CD4-positive, alpha-beta T cell treated with Interleukin-1 beta for 1 hour (primary cell): ENCODE data around the gene CSMD2.

Experiments used
- DNase-seq, 2 donors: peaks; one replicate each; pipeline ENCODE4 v3.0.0-alpha.2; 2020 to 2022

The CSMD2 gene

DNA sequence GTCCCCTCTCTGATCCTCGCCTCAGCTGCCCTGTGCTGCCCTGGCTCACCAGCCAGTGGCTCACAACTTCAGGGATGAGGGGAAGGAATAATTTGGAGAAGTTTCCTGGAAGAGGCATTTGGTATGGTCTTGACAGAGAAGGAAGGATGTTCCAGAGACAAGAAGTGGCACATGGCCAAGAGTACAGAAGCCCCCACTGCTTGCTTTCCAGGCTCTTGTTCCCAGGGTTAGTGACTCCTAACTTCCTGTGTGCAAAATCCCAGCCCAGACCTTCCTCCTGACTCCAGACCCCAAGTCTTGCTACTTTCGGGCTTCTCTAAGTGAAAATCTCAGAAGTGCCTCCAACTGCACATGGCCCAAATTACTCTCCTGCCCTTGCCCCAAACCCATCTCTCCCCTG lies 215.5 kb downstream of the CSMD2 start:
- no peak for DNase-seq

DNA sequence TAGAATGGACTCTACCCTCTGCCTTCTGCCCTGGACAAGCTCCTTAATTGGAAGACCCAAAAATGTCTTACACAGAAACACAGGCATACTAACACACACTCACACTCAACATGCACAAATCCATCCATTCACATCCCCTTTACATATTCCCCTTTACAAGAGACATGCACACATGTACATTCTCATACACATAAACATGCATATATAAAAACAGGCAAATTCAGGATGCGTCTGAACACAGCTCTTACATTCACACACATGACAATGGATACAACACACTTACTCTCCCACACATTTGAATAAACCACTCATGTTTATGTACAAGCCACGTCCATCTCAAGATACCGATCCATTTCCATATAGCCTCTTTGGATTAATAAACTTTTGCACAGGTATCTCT lies 216.7 kb downstream of the CSMD2 start:
- no peak for DNase-seq

DNA sequence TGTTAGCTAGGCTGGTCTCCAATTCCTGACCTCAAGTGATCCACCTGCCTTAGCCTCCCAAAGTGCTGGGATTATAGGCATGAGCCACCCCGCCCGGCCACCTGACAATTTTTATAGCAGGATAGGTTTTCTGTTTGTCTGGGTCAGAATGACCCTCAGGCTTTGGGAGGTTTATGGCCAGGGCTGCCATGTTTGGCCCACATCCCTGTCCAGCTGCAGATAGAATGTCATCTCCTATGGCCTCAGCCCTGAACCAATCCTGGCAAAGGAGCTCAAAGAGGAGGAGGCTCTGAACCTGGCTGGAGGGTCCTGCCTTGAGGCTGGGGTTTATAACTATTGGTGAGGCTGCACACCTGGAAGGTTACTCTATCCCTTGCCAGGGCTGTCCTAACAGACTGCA lies 218.2 kb downstream of the CSMD2 start:
- DNase-seq, result no peak

DNA sequence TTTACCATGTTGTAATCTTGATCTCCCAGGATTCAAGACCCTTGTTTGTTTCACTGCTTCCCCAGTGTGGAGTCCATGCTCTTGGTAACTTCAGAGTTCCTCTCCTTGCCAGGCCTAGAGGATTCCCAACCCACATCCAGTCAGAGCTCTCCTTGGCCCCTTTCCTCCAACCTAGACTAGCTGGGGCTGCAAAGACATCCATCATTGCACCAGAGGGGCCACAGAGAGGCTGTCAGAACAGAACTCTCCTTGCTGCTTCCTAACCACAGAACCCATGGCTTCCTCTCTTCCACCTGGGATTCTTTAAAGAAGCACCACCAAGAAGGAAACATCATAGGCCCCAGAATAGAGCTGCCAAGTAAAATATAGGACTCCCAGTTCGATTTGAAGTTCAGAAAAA lies 220.2 kb downstream of the CSMD2 start:
- no peak for DNase-seq

DNA sequence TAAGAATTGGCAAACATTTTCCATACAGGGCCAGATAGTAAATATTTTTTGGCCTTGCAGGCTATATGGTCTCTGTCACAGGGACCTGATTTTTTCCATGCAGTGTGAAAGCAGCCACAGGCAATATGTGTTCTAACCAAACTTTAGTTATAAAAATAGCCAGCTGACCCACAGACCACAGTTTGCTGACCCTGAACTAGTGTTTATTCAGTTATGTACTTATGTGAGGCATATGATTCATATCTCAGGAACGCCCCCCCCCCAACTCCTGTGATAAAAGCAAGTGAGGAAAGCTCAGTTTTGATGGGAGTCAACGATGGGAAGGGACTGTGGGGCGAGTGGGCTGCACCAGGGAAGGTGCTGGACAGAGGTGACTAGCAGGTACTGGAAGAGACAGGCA lies 221.1 kb downstream of the CSMD2 start:
- DNase-seq, result no peak

DNA sequence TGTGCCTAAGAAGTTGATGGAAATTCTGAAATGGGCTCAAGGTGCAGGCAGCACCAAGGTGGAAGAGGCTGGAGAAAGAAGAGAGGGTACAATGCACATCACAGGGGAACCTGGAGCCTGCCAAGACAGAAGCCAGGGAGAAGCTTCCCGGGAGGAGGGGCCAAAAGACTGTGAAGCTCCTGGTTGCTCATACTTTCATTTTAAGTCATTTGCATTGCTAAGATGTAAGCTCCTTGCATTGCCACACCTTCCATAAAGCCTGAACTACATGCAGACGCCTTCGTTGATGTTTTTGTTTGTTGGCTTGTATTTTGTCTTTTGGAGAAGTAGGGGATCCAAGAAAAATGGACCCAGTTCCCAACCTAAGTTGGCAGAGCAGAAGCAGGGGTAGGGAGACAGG lies 232.2 kb downstream of the CSMD2 start:
- no peak for DNase-seq

DNA sequence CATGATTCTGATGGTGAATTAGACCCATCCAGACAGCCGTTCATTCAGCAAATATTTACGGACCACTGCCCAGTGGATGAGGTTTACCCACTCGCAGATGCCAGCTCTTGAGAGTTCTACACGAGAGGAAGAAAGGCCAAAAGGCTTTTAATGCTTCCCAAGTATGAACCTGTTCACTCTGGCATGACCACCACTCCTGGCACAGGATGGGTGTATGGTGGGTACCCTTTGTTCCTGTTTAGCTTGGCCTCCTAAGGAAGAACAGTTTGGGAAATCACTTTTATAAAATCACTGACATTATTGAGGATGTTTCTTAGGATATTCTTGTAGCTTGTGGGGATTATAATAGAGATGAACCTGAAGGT lies 233.9 kb downstream of the CSMD2 start:
- no peak for DNase-seq

DNA sequence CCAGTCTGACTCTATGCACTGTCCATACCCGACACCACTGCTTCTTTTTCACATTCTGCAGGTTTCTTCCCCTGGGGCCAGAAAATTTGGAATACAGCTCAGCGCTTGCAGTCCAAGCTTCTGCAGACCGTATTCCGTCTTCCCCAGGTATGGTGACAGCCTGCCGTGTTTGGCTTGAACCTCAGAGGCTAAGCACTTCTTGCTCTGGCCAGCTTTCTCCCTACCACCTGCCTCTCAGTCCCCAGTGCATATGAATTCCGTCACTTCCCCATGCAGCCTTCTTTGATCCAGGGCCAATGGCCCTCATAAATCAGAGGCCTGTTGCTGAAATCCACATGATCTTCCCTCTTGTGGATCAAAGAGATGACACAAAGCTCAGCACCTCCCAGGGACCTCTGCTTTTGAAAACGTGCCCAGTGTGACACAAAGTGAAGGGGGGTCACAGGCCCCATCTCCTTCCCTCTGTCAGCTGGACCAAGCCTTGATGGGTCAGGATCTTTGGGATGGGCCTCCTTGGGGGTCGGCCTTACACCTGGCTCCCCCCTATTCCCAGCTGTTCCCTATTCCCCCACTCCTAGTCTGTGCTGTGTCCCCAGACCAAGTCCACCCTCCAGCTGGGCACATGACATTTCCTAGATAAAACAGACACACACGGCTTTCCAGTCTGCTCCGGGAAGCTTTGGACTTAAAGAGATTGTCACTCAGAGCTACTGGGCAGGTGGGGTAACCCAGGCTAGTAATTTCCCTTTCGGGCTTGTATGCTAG lies 234.5 kb downstream of the CSMD2 start:
- DNase-seq, result no peak

DNA sequence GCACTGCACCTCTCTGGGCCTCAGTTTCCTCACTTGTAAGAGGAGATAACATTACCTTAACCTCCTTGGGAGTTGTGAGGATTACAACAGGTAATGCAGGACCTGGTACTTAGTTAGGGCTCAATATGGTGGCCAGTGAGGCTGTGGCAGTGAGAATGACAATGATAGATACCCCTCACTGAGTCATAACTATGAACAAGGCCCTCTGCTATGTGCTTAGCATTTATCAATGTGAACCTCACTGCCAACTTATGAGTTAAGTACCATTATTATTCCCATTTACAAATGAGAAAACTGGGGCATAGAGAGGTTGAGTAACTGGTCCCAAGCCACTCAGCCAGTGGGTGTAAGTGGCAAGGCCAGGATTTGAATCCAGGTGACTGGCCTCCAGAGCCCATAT lies 236.8 kb downstream of the CSMD2 start:
- DNase-seq, result no peak

DNA sequence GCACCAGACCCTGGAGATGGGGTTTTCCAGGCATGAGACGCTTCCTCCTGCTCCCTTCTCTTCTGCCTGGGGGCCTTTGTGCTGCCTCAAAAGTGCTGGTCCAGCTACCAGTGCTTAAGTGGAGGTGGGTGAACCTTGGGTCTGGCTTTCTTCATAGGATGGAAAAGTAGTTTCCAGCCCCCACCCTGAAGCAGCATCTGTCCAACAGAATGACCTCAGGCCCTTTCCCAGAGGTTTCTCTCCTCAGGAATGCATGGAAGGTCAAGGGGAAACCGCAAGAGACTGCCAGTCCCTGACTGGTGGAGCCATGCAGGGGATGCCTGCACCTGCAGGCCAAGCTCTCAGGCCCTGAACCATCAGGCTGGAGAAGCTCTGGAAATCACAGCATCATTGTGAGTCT lies 237.3 kb downstream of the CSMD2 start:
- DNase-seq, result no peak

DNA sequence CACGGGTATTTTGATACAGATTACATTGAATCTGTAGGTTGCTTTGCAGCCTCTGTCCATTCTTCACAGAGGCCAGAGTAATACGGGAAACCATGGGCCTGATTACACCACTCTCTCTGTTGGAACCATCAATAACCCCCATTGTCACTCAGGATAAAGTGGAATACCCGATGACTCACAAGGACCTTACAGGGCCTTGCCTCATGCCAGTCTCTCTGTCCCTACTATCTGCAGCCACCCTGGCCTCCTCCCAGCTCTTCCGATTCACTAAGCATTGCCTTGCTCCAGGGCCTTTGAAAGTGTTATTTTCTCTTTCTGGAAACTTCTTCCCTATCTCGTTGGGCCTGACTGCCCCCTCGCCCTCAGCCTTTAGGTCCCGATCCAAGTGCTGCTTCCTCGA lies 239.4 kb downstream of the CSMD2 start:
- no peak for DNase-seq

DNA sequence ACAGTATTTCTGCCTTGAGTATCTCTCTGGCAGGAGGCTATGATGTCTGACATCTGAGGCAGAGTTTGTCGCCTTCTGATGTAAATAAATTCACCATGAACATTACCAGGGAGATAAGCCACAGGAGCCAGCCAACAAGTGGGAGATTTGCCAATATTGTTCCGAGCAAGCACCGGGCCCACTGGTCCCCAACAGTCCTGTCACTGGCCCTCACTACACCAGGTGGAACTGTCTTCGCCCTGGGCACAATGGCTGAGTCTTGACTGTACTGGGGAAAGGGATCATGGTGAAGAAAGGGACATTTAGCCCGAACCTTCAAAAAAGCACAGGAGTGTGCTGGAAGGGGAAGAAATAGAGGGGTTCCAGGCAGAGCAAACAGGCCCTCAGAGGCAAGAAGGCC lies 243.7 kb downstream of the CSMD2 start:
- no peak for DNase-seq

DNA sequence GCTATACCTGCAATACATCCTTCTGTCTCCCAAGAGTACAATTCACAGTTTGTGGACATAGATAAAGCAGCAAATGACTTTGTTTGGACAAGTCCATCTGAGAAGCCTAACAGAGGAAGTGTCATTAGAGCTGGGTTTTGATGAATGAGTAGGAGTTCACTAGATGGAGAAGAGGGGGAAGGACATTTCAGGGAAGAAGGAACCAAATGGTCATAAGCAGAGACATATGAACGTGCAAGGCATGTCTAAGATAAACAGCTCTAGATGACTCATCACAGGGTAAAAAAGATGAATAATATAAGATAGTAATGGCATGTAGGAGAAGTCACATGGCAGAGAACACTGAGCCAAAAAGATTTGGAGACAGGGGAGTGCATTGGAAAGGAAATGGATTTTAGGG lies 246.7 kb downstream of the CSMD2 start:
- DNase-seq, result no peak

DNA sequence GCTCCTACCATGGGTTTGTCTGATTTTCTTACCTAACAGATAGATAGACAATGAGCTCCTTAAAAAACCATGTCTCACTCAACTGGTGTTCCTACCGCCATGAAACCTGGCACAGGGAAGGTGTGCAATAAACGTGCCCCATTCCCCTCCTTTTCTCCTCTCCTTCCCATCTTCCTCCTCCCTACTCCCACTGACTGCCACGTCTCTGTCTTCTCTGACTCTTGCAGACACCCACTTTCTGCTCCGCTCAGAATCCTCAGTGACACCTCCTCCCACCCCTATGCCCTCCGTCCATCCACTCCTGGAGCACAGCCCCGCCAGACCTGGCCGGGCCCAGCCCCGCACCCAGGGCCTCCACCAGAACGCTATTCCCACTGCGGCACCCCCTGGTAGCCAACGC lies 248.2 kb downstream of the CSMD2 start:
- no peak for DNase-seq

DNA sequence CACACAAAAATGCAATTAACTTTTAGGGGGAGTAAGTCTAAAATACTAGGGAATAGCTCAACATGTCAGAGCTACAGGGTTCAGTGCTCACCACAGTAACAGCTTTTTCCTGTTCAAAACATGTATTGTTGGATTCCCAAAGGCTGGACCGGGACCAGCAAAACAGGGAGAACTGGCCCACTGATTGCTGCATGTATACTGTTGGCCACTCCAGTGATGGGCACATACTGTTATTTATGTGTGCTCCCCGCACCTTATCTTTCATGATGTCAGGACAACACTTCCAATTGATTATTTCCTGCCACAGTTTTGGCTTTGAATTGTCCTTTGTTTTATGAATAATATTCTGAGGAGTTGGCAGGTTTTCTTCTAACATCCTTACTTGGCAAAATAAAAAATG lies 250.5 kb downstream of the CSMD2 start:
- no peak for DNase-seq

DNA sequence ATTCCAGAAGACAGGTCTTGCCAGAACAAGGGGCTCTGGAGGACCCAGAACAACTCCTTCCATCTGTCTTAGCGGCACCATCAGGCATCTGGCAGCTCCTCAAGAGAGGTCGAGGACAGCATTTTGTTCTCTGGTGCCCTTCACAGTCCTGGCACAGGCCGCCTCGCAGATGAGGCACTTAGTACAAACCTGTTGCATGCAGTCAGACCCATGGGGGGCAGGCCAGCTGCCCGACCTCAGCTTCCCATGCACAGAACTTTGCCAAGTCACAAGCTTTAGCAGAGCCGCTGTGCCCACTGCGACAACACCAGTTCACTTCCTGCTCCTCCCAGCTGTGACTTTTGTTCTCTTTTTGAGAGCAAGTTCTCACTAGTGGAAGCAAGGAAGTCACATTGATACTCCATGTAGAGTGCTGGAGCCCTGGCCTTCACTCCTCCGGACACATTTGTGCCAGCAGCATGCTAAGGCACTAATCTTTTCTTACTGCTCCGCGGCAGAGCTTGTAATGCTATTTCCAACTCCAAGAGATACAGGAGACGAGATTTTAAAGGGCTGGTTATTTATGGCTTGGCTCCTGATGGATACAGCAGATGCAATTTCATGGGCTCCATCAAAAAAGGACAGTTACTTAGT lies 256.6 kb downstream of the CSMD2 start:
- no peak for DNase-seq

DNA sequence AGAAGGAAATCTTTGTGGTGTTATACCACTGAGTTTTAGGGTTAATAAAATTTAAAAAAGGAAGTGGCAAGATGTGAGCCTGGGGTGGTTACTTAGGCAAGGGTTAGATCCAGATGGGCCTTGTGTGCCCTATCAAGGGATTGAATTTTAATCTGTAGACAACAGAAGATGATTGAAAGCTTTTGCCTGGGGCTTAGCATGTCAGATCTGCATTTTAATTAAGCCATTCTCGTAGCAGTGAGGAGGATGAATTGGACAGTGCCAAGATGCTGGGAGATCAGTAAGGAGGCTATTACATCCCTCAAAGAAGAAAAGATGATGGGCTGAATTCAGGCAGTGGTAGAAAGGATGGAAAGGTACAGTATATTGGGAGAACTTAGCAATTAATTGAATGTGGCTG lies 258.9 kb downstream of the CSMD2 start:
- no peak for DNase-seq

DNA sequence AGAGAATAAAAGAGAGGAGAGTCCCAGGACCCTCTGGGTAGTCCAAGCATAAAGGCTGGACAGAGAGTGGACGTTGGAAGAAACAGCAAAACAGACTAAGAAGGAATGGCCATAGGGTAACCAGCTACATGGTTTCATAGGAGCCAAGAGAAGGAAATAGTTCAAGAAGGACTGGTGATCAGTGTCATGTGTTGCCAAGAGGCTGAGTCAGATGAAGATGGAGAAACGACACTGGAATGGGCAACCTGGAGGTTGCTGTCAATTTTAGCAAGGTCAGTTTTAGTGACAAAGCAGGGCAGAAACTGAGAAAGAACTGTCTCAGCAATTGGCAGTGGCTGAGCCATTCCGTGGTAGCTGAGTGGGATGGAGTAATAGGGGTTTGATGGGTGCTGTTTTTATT lies 259.8 kb downstream of the CSMD2 start:
- DNase-seq, result no peak

DNA sequence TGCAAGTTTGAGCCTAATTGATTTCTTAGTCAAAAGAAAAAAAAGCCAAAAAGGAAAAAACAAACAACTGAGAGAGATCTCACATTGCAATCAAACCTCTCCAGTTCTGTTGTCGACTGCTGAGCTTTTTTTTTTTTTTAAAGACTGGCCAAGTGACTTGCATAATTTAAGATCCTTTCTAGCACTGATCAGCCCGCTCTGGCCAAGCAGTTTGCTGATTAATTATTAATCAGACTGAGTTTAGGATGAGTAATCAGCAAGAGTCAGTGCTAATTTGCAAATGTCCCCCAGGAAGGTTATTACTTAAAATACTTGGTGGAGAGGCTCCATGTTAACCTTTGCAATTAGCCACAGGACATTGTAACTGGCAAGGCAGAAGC lies 261.8 kb downstream of the CSMD2 start:
- DNase-seq, result no peak

DNA sequence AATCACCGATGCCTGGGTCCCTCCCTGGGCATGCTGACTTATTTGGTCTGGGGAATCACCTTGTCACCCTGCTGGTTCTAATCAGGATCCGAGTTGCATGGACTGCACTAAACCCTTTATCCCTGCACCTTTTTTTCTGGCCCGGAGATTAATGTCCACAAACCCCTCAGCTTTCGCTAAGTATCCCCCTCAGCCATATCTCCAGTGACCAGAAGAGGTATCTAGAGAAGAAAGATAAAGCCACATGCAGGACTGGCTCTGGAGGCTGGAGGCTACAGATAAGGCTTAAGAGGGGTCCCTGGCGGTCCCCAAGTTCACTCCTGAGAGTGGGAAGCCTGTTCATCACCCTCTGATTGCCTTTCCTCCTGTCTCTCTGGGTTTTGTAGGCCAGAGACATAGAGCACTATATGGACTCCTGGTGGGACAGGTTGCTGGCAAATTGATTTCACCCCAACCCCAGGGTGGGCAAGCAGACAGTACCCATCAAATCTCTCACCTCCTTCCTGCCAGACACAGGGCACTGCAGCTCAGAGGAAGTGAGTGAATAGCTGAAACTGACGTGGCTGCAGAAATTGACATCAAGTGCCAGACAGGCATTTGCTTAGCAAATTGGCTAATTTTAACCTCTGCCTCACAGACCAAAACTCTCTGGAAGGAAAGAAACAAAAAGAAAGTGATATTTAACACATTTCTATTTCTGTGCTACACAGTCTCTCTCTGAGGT lies 262.4 kb downstream of the CSMD2 start:
- no peak for DNase-seq

DNA sequence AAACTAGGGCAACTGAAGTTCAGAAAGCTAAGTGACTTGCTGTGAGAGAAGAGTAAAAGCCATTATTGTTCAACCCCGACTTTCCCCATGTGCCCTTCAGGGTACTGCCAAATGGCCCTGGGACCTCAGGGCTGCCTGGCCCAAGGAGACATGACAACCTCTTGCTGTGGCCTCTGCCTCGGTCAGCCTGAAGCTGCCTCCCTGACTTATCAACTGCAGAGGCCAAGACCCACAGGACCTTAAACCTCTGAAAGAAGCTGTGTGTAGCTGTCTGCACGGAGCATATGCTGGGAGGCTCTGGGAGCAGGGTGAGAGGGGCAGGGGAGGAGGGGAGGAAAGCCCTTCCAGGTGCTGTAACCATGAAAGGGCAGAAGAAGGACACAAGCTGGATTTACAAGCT lies 265.3 kb downstream of the CSMD2 start:
- DNase-seq, result no peak

DNA sequence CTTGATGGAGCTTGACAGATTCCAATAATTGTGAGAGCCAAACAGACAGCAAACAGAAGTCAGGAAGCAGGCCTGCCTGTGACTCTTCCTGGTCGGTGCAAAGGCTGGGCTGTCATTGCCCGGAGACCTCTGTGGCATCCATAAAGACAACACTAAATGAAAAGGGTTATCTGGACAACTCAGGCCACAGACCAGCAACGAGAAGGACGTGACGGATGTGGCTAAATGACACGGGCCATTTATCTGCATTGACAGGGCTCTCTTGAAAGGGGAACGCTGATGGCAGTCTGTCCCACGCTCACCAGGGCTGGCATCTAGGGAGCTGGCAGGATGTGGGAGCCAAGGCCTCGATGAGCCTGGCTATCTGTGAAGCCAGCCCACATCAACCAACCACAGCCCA lies 266.1 kb downstream of the CSMD2 start:
- DNase-seq, result no peak

DNA sequence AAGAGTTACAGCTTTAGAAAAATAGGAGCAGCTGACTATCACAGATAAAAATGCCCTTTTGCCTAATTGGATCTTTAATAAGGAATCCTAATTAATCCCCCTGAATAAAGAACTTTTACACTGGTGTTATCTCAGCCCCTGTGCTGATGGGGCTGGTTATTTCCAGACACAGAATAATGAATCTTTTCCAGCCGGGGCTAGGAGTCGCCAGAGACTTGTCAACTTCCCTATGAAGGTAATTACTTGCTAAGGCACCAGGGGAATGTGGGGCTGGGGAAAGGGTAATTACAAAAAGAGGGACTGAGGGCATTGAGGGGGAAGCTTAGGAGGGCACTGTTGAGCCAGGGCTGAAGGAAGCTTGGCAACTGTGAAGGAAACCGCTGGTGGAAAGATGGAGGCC lies 266.6 kb downstream of the CSMD2 start:
- no peak for DNase-seq

DNA sequence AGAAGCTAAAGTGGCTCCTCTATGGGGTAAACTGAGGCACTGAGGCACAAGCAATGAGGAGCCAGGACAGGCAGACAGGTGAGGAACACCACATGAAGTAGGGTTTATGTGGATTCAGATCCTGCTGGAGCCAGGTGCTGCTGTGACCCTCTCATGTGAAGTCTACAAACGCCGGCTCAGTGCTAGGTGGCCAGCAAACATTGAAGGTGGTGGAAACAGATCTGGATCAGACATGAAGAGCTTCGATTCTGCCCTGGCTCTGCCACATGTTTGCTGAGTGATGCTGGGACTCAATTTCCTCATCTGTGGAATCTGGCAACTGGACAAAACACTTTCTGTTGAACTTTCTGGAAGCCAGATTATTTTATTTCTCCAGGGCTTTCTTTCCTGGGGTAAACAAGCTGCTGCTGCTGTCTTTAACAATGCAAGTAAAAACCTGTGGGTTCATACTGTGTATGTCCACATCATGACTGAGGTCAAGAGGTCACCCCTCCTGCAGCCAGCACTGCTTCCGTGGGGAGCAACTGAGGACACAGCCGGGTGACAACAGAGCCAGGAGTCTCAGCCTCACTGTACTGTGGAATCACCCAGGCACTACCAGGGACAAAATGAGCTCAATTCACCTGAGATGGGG lies 267.8 kb downstream of the CSMD2 start:
- DNase-seq, result no peak
